HCT116 (cell line): ENCODE measurements around the gene SSR1.

Source experiments
- POLR2A ChIP-seq: IDR thresholded peaks from 2 replicates; pipeline ENCODE4 v1.7.0; 2011; ENCODE audit warnings: borderline replicate concordance; ENCODE audit not compliant: insufficient read depth, insufficient read length; ENCODE audit errors: extremely low read depth
- YY1 ChIP-seq: IDR thresholded peaks from 2 replicates; pipeline ENCODE4 v1.6.1; 2011; ENCODE audit warnings: low read length, low read depth, moderate library complexity, mild to moderate bottlenecking; ENCODE audit not compliant: insufficient replicate concordance; ENCODE audit errors: extremely low read depth
- TF ChIP-seq, protein P1 (sequence below), 3 experiments: fragments of 200-600 bp in 1 of 3; sonication (generic) in 1 of 3; IDR thresholded peaks in 2 of 3; conservative IDR thresholded peaks in 1 of 3; 2 replicates each; pipeline ENCODE4 v1.5.1; 2012 to 2017; ENCODE audit warnings: low read depth in 2 of 3, low read length in 2 of 3, antibody characterized with exemption in 1 of 3, borderline replicate concordance in 1 of 3, control low read depth in 1 of 3, mild to moderate bottlenecking in 1 of 3, mixed read lengths in 1 of 3, mixed run types in 1 of 3, moderate library complexity in 1 of 3; ENCODE audit not compliant: insufficient read depth in 1 of 3

GRCh38 chr6:7276199-7276524 lies 36.8 kb downstream of the SSR1 start:
- TF ChIP-seq POLR2A (no peak), YY1 (no peak)
- TF ChIP-seq, protein P1, sequence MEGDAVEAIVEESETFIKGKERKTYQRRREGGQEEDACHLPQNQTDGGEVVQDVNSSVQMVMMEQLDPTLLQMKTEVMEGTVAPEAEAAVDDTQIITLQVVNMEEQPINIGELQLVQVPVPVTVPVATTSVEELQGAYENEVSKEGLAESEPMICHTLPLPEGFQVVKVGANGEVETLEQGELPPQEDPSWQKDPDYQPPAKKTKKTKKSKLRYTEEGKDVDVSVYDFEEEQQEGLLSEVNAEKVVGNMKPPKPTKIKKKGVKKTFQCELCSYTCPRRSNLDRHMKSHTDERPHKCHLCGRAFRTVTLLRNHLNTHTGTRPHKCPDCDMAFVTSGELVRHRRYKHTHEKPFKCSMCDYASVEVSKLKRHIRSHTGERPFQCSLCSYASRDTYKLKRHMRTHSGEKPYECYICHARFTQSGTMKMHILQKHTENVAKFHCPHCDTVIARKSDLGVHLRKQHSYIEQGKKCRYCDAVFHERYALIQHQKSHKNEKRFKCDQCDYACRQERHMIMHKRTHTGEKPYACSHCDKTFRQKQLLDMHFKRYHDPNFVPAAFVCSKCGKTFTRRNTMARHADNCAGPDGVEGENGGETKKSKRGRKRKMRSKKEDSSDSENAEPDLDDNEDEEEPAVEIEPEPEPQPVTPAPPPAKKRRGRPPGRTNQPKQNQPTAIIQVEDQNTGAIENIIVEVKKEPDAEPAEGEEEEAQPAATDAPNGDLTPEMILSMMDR (IDR thresholded peaks at IDR 0.05 in 2 of 3, conservative IDR thresholded peaks at IDR 0.05 in 1 of 3; ENCODE audit: borderline replicate concordance in 1 of 3, insufficient read depth in 1 of 3, low read depth in 2 of 3, low read length in 2 of 3) = no peak
